HG03108 (cell line): Measurements from ENCODE around the gene ZNF292.
"Not testable (repeated sequence)": the region's sequence is repeated elsewhere in the genome, so short reads cannot be mapped to it uniquely, and the experiment has no call there.

Experiments
- ATAC-seq: cut with Tn5 transposase; IDR thresholded peaks from one replicate; pipeline ENCODE4 v1.9.1; 2021; ENCODE audit warnings: moderate library complexity; ENCODE audit not compliant: unreplicated experiment

ZNF292 gene

DNA sequence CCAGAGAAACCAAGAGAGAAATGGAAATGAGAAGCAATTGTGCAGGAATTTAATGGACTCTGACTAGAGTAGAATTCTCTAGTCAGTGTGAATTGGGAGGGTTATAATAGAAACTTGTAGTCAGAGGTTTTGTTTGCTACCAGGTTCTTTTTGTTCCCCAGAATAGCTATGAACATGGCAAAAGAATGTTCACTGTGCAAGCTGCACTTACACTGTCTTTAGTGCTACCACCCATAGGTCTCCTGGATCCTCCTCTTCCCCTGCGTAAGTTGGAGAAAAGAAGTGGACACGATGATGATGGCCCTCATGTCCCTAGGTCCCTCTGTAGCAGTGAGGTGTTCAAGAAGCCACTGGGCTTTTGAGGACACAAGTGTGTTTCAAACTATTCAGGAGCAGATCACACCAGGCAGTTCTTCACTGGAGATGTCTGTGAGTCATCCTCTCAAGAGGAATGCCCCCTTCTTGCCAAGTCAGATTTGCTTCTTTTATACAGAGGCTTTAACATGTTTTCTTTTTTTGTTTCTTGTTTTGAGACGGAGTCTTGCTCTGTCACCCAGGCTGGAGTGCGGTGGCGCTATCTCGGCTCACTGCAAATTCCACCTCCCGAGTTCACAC lies 119.4 kb downstream of the ZNF292 start:
- no peak for ATAC-seq

DNA sequence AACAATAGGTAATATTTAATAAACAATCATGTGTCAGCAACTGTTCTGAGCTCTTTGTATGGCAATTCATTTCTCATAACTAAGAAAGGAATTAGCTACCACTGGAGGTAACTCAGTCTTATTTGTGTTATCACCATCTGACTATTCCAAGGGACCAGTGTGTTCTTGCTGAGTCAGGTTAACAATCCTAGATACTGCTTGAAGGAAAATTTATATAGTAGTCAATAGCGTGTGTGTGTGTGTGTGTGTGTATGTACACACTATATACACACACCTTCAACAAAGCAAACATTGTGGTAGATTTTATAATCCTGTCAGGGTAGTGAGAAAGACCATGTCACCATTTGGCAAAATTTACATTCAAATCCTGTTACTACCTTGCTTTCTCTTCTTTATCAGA lies 121.3 kb downstream of the ZNF292 start:
- no peak for ATAC-seq

DNA sequence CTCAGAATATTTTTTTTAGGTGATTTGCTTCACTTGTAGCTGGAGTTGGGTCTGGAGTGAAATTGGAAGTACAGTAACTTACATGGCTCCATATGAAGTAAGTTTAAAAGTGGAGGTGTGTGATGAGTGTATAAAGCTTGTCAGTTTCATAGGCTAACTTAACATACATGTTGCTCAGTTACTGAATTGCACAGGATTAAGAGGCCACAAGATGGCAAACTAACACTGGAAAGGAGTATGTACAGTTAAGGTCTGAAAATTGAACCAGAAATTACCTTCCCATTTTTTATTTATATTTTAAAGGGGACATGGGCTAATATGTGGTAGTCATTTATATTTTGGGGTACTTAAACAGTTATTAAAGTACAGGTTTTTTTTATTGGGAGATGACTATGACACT lies 121.8 kb downstream of the ZNF292 start:
- ATAC-seq: no peak

DNA sequence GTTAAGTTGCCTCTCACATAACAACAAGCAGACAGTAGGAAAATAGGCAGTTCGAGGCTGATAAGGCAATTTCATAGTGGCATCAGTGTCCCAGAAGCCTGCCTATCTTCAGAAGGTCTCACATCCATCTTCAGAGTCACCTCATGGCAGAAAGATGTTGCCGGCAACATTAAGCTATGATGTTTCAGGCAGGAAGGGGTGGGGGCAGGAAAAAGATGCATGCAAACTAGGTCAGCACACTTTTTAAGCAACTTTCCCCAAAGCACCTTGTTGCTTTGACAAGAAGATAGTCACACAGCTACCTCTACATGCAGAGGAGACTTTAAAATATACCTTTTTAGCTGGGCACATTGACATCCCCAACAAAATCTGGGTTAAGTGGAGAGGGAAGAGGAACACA lies 123.8 kb downstream of the ZNF292 start:
- no peak for ATAC-seq

DNA sequence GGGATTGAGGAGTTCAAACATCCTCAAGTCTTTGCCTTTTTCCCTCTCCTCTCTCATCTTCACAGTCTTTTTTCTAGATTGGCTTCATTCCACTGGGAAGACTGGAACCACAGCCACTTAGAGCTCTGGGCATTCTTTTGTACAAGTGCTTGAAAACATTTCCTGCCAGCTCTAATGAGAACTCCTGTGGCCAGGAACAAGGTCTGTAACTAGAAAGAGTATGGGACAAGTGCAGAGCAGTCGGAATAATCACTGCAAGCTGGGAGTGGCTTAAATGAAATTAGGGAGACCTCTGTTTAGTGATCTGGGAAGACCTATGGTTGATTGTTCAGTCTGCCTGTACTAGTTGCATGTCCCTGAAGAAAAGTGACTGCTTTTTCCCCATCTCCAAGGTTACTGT lies 126.1 kb downstream of the ZNF292 start:
- ATAC-seq: no peak

DNA sequence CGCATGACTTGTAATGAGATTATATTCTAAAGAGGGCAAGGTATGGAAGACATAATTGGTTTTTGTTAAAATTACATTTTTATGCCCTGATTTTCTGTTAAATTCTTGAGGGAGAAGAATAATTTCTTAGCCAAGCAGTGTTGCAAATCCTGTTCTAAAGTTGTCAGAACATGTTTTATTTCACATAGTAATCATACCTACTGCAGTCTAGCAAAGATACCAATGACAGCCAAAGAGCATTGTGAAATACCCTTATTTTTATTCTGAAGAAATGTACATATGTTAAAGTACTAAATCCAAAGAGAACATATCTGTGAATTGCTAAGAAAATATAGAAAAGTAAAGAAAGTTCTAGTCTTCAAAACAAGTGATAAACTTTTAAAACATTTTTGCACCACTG lies 127.4 kb downstream of the ZNF292 start:
- no peak for ATAC-seq

DNA sequence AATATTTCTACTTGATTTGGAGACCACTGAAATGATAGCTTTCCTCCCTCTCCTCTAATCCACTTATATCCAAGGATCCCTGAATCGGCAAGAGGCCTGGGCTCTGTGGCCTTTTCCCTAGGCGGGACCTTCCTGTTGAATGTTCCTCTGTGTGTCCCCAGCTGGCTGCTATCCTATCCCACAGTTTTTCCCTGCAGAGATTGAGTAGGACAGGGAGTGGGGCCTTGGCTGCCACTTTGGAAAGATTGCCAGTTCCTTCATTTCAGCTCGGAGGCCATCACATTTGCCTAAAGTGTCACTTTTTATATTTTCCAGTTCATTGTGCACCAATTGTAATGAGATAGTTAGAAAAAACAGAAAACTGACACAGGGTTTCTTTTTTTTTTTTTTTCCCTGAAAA lies 128.1 kb downstream of the ZNF292 start:
- no peak for ATAC-seq

DNA sequence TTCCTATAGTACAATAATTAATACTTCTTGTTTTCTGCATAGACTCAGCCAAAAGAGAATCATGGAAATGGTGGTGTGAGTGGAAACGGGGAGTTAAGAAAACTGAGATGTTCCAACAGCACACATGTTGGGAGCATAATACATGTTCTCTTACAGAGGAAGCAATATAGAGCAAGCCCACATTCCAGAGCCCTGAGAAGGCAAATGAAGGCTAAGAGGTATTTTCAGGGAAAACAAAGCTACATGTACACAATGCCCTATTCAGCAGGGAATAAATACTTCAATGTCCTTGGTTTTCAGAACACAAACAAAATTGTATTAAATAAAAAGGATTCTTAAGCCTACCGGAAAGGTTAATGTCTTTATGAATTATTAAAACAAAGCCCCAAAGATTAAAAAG lies 131.9 kb downstream of the ZNF292 start:
- ATAC-seq: no peak

DNA sequence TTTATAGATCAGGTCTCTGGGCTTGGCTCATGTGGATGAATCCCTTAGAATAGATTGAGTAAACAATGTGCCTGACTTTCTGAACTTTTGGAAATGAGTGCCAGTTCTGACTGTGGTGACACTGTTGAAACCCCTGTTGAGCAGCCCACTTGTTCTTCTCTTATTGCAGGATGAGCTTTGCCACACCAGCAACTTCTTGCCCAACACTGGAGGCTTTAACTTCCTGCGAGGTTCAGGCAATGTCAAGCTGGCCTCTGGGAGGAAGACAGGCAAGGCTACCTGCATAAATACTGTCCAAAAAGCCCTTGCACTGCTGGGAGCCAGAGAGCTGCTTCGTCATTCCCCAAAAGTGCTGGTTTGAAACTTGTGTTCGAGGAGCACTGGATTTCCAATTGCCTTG lies 134.2 kb downstream of the ZNF292 start:
- ATAC-seq: no peak

DNA sequence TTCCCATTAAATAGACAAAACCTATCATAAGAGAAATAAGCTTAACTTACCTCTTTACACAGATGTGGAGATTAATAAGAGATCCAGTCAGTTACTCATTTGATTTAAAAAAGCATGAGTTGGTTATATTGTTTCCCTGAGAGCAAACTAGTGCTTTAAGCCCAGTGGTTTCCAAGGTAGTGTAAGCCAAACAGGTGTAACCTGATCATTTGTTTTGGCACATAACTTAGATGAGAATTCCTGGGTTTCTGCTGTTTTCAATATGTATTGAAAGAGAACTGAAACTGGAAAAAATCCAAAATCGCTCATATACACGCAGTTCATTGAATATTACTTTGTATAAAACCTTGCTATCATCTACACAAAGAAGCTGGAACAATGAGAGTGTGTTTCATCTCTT lies 136.5 kb downstream of the ZNF292 start:
- no peak for ATAC-seq

DNA sequence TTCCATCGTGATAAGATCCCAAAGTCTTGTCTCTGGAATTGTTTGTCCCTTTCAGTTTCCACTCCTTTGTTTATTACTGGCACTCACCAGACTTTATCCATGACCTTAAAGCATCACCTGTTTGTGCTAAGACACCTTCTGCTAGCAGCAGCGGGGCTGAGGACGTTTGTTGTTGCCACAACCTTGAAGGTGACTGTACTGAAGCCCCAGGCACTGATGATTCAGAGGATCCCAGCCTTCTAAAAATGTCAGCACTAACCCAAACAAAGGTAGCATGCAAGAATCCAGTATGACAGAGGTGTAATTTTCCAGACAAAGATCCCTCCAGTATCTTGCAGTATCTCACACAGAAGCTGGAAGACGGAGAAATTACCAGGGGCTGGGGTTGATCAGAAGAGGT lies 138.2 kb downstream of the ZNF292 start:
- no peak for ATAC-seq

DNA sequence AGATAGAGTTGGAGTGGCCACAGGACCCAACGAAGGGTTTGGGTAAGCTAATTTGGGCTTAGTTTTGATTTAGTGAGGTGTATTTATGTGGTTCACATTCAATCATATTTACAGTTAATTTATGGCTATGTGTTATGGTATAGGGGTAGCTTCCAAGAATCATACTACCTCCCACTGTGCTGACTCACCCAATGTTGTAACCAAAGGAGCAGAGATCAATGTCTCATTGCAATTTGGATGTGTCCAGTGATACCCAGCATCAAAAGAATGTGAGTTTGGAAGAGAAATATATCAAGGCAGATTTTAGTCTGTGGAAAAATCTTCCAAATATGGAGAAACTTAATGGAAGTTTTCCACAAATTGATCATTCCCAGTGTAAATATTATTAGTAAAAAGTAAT lies 141.8 kb downstream of the ZNF292 start:
- no peak for ATAC-seq

DNA sequence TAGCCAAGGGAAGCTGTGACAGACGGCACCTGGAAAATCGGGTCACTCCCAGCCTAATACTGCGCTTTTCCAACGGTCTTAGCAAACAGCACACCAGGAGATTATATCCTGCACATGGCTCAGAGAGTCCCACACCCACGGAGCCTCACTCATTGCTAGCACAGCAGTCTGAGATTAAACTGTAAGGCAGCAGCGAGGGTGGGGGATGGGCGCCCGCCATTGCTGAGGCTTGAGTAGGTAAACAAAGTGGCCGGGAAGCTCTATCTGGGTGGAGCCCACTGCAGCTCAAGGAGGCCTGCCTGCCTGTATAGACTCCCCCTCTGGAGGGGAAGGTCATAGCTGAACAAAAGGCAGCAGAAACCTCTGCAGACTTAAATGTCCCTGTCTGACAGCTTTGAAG lies 145.9 kb downstream of the ZNF292 start:
- ATAC-seq: not testable (repeated sequence)

DNA sequence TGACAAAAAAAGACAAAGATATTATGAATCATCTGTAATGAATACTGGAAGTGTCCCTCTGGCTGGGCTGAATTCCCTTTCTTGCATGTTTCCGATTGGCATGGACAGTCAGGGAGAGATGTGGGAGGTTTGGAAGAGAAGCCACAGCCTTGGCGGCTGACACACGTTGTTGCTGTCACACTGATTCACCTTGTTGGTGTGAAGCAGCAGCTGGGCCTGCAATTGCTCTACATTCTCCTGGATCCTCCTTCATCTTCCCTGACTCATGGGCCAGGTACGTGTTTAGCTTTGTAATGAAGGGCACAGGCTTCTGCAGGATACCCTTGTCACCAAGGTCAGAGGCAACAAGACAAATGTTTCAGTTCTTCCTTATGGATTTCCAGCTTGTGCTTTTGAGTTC lies 153.6 kb downstream of the ZNF292 start:
- no peak for ATAC-seq

DNA sequence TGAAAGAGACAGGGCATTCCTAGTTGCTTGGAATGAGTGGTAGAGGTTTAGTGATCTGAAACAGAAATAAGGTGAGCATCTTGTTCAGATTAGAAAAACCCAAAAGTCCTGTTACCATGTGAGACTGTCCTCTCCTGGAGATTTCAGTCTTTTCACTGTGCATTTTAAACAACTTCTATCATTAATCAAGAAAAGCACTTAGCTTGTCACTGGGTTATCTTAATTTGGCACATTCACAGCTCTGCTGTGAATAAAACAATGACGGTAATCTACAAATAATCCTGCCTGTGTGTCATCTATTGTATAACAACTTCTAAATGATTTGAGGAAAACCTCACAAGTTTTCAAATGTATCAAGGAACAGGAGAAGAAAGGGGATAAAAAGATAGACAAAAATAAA lies 157.5 kb downstream of the ZNF292 start:
- no peak for ATAC-seq
